Sigmoid colon (tissue), 4 donors: ENCODE data around the gene RUNX1.

ENCODE experiments used
- CTCF ChIP-seq, 4 experiments: fragments of 450-650 bp in 3 of 4; fragments of 200-600 bp in 1 of 4; IDR thresholded peaks; one replicate each; pipeline ENCODE4 v1.5.1; 2016 to 2019; ENCODE audit warnings: antibody characterized with exemption in 4 of 4, mild to moderate bottlenecking in 3 of 4, moderate library complexity in 2 of 4
- EP300 ChIP-seq, 4 donors: sonication (generic); formaldehyde crosslinking; IDR thresholded peaks; one replicate each; pipeline ENCODE4 v1.6.1; 2017; ENCODE audit warnings: antibody characterized with exemption in 4 of 4
- POLR2A ChIP-seq, 2 donors: fragments of 450-650 bp; IDR thresholded peaks; one replicate each; pipeline ENCODE4 v1.6.1; 2016; ENCODE audit warnings: antibody characterized with exemption in 2 of 2, mild to moderate bottlenecking in 2 of 2, moderate library complexity in 2 of 2

GRCh38 chr21:34900376-34900775, 148.7 kb downstream of the RUNX1 start:
- TF ChIP-seq CTCF (IDR thresholded peaks at IDR 0.05) (no peak), POLR2A (IDR thresholded peaks at IDR 0.05) (no peak), EP300 (IDR thresholded peaks at IDR 0.05) (no peak)
